ENCODE data around the gene SPAG17.
"Not testable (repeated sequence)": the region's sequence is repeated elsewhere in the genome, so short reads cannot be mapped to it uniquely, and the experiment has no call there.

The SPAG17 gene

DNA sequence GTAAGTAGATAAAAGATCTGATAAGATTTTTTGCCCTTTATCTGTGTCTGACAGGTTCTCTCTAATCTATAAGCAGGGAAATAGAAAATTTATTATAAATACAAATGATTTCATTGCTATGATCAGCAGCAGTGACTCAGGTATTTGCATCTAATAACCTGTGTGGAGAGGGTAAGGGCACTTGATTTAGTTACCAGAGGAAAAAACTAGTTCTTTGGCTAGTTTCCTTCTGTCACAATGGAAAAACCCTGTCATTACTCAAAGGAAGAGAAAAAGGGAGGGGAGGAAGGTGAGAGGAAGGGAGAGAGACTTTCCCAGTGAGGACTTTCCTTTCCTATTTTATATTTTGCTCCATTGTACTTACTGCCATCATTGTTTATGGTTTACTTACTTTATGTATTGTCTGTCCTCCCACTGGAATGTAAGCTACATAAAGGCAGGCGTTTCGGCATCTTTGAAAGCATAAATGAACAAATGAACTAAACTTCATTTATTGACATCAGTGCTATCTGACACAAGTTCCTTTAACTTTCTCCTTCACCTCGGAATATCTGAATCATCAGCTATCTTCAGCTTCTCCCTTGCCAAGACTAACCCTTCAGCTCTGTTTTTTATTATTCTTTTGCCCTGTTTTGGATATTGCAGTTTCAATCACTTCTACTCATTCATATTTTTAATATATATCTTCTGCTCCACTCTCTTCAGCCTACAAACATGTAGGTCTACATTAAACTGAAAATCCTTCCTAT lies 220.6 kb downstream of the SPAG17 start:
- DNase-seq = no peak

- no peak for DNase-seq
These were observed 225.7 kb downstream of the SPAG17 start for GRCh38 chr1:117959364-117959763.

DNA sequence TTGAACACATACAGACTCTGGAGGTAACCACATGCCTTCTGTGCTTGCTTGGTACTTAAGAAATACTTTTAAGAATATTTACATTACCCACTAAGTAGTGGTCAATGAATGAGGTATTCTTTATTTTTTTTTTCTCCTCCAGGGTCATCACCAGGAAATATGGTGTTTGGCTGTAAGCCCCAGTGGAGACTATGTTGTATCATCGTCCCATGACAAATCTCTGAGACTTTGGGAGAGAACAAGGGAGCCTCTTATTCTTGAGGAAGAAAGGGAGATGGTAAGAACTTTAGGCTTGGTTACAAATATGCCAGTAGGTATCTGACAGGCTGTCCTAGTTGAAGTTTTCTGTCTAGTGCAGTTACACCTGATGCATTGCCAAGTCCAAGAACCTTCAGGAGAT lies 232.6 kb downstream of the SPAG17 start:
- no peak for DNase-seq

- no peak for DNase-seq
These were observed 242.7 kb downstream of the SPAG17 start for GRCh38 chr1:117942293-117942692.

- no peak for DNase-seq
These were observed 251.3 kb downstream of the SPAG17 start for GRCh38 chr1:117933769-117934168.

DNA sequence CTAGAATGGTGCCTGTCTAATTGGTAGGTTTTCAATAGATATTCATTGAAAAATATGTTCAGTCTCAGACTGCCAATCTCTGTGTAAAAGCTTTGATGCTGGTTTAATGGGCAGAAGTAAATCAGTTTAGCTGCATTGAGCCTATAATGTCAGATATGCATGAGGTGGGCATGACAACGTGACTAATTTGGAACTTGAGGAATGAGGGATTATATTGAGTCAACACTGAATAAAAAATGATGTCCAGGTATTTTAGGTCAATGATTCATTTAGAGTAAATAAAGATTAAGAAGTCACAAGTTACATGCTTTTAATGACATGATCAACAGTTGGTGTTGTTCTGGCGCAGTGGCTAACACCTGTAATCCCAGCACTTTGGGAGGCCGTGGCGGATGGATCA lies 252.5 kb downstream of the SPAG17 start:
- DNase-seq = no peak

DNA sequence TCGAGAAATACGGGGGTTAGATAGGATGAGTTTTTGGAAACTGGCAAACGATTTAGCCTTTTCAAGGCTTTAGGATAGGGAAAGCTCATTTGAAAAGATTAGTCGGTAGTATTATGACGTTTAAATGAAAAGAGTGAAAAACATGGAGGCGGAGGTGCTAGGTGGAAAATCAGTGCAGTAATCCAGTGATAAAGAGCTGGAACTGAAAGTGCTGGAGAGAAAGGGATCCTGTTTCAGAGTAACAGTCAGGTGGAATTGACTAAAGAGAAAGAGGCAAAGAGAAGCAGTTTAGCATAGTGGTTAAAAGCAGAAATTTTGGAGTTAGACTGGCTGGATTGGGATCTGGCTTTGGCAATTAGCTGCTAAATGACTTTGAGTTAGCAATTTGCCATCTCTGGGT lies 254.5 kb downstream of the SPAG17 start:
- DNase-seq = no peak

DNA sequence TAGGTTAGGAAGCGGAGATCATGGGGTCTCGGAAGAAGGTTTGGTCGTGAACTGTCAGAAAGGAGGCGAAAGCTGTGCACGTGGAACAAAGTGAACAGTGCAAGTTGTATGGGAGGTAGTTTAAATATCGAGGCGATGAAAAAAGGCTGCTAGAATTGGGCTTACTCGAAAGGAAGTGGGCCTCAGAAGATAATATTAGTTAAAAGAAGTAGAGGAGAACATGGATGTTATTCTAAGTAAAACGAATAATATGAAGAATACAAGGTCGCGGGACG lies 254.9 kb downstream of the SPAG17 start:
- DNase-seq = no peak

GRCh38 chr1:117929343-117930172 lies 255.5 kb downstream of the SPAG17 start, which contains the start of the genes GDAP2 and WDR3:
Gene GDAP2 (minus strand): TSS chr1:117929621. CDS start chr1:117920357, 9,264 bp downstream.
Gene WDR3 (plus strand): TSS chr1:117929739. CDS start chr1:117933320, 3,581 bp downstream.
- peak; percentile 95 to 97 for DNase-seq

DNA sequence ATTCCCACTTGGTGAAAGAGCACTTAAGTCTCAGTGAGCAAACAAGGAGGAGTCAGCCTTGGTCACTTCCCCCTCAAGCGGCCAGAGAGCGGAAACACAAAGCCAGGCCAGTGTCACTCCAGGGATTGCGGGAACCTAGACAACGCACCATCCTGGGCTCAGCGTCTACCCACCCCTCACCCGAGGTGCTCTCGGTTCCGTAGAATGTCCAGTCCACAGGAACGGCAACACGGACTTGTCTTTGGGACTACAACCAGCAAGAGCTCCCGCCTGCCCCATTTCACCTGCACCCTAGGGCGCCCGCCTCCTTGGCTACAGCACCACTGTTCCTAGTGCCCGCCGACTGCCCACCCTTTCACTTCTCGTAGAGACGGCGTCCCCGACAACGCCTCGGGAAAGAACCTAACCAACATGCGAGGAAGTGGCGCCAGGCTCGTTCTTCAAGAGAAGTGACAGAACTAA lies 256.1 kb downstream of the SPAG17 start:
- no peak for DNase-seq

DNA sequence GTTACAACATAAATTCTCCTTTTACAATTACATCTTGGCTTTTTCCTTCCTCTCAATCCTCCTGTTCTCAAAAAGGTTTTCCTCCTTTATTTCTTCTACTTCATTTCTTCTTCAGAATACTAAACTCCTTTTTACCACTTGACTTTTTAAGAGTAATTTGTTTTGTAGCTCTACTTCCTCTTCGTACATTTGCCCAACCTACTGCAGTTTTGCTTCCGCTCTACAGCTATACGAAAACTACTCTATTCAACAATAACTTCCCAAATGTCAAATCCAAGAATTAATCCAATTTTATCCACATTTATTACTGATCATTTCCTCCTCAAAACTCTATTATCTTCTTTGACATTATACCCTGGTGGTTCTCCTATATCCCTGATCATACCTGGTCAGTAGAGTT lies 259.0 kb downstream of the SPAG17 start:
- no peak for DNase-seq

DNA sequence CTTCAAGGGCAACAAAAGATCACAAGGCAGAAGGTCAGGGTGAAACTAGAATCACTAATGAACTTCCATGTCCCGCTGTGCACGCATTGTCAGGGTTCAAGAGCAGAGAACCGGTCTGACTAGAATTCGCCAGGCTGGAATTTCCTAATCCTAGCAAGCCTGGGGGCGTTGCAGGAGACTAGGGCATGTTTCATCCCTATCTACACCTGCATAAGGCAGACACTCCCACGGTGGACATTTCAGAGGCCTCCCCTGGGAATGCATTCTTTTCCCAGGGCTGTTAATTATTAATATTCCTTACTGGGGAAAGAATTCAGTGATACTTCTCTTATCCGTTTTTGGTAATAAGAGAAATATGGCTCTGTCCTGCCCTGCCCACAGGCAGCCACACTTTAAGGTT lies 262.3 kb downstream of the SPAG17 start:
- not testable (repeated sequence) for DNase-seq

DNA sequence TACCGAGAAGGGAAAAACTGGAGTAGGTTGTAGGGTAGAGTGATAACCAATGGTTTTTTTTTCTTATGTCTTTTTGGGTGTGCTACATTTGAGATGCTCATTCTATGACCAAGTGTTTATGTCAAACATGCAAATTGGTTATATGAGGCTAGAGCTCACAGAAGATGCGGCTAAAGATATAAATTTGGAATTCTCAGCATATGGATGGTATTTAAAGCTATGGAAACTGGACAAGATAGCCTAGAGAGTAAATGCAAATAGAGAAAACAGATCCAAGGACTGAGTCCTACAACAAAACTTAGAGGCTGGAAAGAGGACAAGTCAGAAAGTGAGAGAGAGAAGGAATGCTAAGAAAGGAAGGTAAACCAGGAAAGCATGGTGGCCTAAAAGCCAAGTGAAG lies 263.0 kb downstream of the SPAG17 start:
- no peak for DNase-seq

- DNase-seq = no peak
These were observed 265.7 kb downstream of the SPAG17 start for GRCh38 chr1:117919376-117919775.

DNA sequence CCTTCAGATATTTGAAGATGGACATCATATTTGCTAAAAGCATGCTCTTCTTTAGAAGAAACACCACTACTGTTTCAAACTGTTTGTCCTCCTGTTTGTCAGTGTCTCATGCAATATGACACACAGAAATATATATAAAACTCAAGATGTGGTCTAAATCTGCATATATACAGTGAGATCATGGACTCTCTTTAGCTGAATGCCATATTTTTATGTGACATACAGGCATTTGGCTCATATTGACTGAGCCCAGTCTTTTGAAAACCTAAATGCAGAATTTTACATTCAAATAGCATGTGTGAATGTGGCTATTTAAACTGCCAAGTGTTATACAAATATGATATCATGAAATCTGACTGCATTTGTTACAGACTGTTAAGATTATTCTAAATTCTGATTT lies 274.0 kb downstream of the SPAG17 start:
- DNase-seq = no peak

- DNase-seq = no peak
These were observed 280.0 kb downstream of the SPAG17 start for GRCh38 chr1:117905019-117905418.

GRCh38 chr1:117904485-117904884 lies 280.5 kb downstream of the SPAG17 start:
- no peak for DNase-seq
